DMS153 treated with DMSO at 0.1 percent for 48 hours (cell line): Measurements from ENCODE around the gene CDK18.

Experiments
- DNase-seq: peaks from one replicate; lab custom pipeline; 2025; ENCODE audit not compliant: unreplicated experiment; lab: John Stamatoyannopoulos, UW

The CDK18 gene

GRCh38 chr1:205502111-205502810, 2.2 kb upstream of the CDK18 start:
- DNase-seq = no peak

- DNase-seq = no peak
Observed at GRCh38 chr1:205502992-205503391, 1.5 kb upstream of the CDK18 start.

GRCh38 chr1:205505076-205505729, 734 bp downstream of the CDK18 start:
- DNase-seq = no peak

GRCh38 chr1:205505791-205506190, 1.3 kb downstream of the CDK18 start:
- no peak for DNase-seq

GRCh38 chr1:205506409-205507200, 2.1 kb downstream of the CDK18 start:
- no peak for DNase-seq

GRCh38 chr1:205508227-205508714, 3.8 kb downstream of the CDK18 start:
- DNase-seq = no peak

- DNase-seq = no peak
Observed at GRCh38 chr1:205510308-205510950, 6.0 kb downstream of the CDK18 start.

- DNase-seq = no peak
Observed at GRCh38 chr1:205510951-205511330, 6.5 kb downstream of the CDK18 start.

GRCh38 chr1:205512059-205513045, 7.9 kb downstream of the CDK18 start:
- DNase-seq = no peak

- no peak for DNase-seq
Observed at GRCh38 chr1:205513774-205514173, 9.3 kb downstream of the CDK18 start.

- DNase-seq = no peak
Observed at GRCh38 chr1:205514211-205515142, 10.0 kb downstream of the CDK18 start.

GRCh38 chr1:205515781-205516253, 11.3 kb downstream of the CDK18 start:
- DNase-seq = no peak

GRCh38 chr1:205516362-205516761, 11.9 kb downstream of the CDK18 start:
- DNase-seq = no peak

- DNase-seq = no peak
Observed at GRCh38 chr1:205517288-205517687, 12.8 kb downstream of the CDK18 start.

- no peak for DNase-seq
Observed at GRCh38 chr1:205517763-205518162, 13.3 kb downstream of the CDK18 start.

- no peak for DNase-seq
Observed at GRCh38 chr1:205518661-205519540, 14.4 kb downstream of the CDK18 start.

- DNase-seq = no peak
Observed at GRCh38 chr1:205519541-205520131, 15.2 kb downstream of the CDK18 start.

- DNase-seq = no peak
Observed at GRCh38 chr1:205520709-205521108, 16.2 kb downstream of the CDK18 start.
